Superior temporal gyrus (tissue), 1 donor: ENCODE measurements around the gene SLC2A9.
"Not testable (repeated sequence)": the region's sequence is repeated elsewhere in the genome, so short reads cannot be mapped to it uniquely, and the experiment has no call there.

Experiments used
- DNase-seq: peaks from one replicate; pipeline ENCODE4 v3.0.0-alpha.2; 2016; ENCODE audit errors: extremely low spot score

Gene SLC2A9

DNA sequence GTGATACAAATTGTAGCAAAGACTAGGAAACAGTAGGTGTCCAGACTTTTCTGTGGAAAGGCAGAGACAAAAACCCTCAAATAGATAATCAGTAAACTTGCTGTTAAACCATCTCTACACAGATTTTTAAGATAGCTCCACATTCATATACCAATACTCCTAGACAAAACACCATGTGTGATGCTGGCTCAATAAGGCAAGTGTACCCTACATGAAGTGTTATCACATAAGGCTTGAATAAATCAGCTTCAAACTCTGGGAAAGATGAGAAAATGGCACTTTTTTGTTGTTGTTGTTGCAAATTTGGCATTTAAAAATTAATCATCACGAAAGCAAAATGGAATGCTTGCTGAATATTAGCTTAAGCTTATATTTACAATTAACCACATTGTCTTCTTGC is 194.7 kb downstream of the SLC2A9 start:
- DNase-seq, result no peak

DNA sequence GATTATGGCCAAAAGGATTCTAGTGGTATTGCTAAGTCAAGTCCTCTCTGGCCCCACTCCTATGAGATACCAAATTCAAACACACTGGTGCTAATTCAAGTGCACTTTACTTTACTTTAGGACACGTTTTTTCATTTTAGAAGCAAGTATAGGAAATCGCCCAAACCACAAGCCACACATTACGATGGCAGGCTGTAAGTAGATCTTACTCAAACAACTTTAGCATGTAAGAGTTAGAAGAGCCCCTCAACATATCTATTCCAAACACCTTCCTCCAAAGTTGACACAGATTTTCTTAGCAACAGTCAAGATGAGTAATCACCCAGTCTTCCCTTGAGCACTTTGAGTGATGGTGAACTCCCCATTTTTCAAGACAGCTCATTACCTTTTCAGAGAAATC is 196.2 kb downstream of the SLC2A9 start:
- DNase-seq, result no peak

DNA sequence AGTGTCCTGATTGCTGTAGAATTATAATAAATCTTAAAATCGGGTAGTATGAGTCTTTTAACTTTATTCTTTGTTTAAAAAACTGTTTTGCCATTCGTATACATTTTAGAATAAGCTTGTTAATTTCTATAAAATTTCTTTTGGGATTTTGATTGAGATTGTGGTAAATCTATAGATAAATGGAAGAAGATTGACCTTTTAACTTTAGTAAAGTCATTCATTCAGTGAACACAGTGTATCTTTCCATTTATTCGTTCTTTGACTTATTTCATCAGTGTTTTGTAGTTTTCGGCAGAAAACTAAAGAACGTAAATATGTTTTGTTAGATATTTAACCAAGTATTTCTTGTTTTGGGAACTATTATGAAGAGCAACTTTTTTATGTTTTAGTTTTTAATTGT is 201.0 kb downstream of the SLC2A9 start:
- DNase-seq, result no peak

DNA sequence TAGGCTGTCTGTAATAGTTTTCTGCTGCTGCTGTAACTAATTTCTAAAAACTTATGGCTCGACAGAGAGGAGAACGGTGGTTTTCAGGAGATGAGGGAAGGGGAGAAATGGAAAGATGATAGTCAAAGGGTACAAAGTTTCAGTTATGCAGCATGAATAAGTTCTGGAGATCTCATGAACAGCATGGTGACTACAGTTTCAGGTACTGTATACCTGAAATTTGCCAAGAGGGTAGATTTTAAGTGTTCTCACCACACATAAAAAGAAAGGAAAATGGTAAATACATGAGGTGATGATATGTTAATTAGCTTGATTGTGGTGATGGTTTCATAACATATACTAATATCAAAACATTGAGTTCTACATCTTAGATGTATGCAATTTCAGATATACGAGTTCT is 205.0 kb downstream of the SLC2A9 start:
- no peak for DNase-seq

DNA sequence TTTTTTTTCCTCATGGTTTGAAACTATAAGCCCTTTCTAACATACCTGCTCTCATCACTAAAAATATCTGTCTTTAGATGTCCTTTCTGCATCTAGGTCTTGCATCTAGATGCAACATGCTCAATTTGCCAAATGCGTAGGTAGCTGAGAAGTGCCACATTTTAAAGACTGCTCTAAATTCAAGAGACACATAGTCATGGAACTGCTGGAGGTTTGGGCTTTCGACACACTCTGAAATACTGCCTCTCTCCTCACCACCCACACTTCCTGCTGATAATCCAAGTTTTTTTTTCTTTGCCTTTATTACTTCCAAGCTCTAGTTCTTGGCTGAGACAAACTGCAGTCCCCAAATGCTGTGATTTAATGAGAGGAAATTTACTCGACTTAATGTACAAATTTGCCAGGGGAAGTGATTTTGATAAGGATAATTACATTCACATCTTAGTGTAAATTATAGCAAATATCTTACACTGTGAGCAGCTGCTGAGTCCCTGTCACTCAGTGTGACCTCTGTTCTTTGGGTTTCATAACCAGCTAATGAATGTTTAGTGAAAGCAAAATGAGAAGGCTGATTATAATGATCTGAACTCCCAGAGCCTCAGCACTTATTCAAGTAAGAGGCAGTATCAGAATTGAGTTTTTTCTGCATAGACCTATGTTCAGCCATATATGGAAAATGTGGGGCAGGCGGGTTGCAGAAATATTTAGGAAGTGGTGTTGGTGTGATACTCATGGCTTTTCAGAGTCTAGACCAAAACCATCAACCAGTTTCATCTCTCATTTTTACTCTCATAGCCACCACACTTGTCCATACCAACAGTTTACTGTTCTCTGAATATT is 208.6 kb downstream of the SLC2A9 start:
- DNase-seq, result peak; percentile 72

DNA sequence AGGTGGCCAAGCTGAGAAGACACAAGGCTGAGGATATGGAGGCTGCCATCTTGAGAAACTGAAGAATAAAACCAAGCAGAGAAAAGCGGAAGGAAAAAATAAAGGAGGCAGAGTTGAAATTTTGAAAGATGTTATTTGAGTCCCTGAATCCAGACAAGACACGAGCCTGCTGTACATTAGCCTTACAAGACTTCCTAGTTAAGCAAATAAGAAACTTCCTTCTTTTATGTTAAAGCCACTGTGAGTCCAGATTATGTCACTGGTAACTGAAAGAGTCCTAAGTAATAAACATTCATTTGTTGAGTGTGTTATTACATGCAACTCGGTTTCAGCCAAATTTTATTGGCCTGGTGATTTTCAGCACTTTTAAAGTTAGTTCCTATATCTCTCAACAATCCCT is 209.5 kb downstream of the SLC2A9 start:
- DNase-seq, result no peak

DNA sequence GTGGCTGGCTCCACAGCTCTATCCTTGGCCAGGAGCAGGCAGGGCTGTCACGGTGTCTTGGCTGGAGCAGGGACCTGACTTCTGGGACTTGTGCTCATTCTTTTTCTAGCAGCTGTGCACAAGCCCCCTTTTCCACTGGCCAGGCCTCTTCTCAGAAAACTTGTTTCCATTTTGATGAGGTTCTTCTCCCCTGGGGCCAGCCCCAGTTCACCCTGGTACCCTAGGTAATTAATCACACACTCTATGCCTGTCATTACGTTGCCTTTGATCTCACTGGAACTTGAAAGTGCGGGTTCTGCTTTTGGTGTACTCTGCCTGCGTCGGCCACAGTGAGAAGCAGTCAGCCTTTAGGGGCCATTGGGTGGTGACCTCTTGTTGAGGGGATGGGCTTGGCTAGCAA is 213.2 kb downstream of the SLC2A9 start:
- no peak for DNase-seq

DNA sequence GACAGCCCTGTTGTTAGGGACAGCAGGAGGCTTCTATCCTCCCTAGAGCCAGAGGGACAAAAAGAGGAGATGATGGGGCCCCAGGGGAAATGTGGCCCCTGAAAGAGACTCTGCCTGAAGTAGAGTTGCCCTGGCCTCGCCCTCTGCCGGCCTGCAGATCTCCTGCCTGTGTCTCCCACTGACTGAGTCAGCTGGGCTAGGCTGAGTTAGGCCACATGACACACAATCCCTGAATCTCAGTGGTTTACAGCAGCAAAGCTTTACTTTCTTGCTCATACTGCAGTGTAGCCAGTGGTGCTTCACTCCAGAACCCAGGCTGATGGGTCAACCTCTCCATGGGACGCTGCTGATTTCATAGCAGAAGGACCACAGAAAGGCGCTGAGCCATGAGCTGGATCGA is 216.4 kb downstream of the SLC2A9 start:
- no peak for DNase-seq

DNA sequence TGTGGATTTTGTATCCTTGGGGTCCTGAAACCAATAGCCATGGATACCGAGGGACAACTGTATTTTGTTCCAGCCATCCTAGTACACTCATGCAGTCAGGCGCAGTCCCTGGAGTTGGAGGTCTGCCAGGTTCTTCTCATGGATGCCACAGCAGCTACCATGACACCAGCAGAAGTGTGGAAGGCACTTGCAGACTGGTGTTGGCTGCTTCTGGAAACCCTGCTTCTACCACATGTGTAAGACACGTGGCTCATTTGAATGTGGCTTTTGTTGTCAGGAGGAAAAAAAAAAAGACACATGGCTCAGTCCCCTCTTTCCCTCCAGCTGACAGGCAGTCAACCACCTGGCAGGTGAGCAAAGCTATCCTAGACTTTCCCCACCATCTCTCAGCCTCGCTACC is 220.4 kb downstream of the SLC2A9 start:
- DNase-seq, result no peak

DNA sequence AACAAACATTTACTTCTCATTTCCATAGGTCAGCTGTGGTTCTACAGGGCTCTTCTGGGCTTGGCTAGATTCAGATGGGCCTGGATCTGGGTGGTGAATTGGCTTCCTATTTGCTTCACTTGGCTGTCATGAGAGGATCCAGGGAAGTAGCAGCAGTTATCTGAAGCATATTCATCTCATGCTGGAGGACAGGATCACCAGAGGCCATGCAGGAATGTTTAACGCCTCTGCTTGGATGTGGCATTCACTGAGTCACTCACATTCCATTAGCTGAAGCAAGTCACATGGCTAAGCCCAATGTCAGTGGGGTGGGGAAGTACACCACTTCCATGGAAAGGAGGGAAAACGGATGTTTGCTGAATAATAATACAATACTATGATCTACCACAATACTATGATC is 224.7 kb downstream of the SLC2A9 start:
- DNase-seq, result not testable (repeated sequence)

DNA sequence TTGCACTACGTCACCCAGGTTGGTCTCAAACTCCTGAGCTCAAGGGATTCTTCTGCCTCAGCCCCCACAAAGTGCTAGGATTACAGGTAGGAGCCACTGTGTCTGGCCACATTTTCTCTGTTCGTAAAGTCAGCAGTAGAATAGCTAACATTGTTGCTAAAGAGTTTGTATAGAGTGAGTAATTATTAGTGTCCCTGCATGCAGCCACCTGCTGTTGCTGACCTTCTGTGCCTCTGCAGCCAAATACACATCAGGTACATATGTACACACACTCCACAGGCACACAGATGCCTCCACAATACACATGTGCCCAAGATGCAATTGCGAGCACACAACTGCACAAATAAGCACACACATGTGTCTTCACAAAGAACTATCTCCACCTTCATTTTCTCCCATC is 228.9 kb downstream of the SLC2A9 start:
- no peak for DNase-seq

DNA sequence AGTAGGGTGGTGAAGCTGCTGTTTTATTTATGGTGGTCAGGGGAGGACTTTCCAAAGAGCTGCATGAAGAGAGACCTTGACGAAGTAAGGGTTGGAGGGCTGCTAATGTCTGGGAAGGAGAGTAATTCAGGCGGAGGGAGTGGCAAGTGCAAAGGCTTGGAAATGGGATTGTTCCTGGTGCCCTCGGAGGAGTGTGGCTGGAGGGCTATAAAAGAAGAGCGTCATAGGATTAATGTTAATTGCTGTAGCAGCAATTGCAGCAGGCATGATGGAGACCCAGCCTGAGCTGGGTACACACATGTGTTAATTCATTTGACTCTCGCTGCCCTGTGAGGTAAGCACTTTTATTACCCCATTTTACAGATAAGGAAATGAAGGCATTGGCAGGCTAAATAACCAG is 235.4 kb downstream of the SLC2A9 start:
- not testable (repeated sequence) for DNase-seq

DNA sequence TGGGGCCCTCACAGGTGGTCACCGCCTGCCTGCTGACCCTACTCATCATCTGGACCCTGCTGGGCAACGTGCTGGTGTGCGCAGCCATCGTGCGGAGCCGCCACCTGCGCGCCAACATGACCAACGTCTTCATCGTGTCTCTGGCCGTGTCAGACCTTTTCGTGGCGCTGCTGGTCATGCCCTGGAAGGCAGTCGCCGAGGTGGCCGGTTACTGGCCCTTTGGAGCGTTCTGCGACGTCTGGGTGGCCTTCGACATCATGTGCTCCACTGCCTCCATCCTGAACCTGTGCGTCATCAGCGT is 239.2 kb downstream of the SLC2A9 start:
- no peak for DNase-seq

DNA sequence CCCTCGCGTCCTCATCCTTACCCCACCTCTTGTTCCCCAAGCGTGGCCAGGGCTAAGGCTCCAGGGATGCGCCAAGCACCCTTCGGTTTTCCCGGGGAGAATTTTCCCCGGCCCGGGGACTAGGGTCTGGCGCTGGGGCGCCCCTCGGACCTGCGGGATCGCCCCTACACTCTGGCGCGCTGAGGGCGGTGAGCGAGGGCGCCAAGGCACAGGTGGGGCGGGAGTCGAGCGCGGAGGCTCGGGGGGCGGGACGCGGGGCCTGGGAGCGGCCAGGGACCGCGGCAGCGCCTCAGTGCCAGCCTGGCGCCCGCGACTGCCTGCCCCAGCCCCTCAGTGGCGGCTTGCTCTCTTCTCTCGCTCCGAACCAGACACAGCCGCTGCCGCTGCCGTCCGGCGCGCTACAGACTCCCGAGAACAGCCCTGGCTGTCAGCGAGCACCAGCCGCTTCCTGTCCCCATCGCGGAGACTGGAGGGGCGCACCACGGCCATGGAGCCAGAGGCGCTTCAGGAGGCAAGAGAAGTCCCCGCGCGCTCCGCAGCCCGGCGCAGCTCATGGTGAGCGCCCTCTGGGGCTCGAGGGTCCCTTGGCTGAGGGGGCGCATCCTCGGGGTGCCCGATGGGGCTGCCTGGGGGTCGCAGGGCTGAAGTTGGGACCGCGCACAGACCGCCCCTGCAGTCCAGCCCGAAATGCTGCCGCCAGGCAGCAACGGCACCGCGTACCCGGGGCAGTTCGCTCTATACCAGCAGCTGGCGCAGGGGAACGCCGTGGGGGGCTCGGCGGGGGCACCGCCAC is 239.8 kb downstream of the SLC2A9 start, which contains the start of gene DRD5:
TSS of gene DRD5 (plus strand) at position 292 of the 793 bp plus-strand sequence. CDS start at position 688, 396 bp downstream.
- DNase-seq, result no peak
